Activated CD4-positive, alpha-beta T cell treated with anti-CD3 and anti-CD28 coated beads, Interleukin-2, amount 50 U/mL, for 16 hours (primary cell): ENCODE measurements around the gene STT3B.

ENCODE experiments used
- DNase-seq: peaks from one replicate; pipeline ENCODE4 v3.0.0-alpha.2; 2020

The STT3B gene

GRCh38 chr3:31521468-31521867 is 11.3 kb upstream of the STT3B start:
- DNase-seq: no peak

- peak; percentile 48 for DNase-seq
Measured at GRCh38 chr3:31522152-31522551, 10.6 kb upstream of the STT3B start.

DNA sequence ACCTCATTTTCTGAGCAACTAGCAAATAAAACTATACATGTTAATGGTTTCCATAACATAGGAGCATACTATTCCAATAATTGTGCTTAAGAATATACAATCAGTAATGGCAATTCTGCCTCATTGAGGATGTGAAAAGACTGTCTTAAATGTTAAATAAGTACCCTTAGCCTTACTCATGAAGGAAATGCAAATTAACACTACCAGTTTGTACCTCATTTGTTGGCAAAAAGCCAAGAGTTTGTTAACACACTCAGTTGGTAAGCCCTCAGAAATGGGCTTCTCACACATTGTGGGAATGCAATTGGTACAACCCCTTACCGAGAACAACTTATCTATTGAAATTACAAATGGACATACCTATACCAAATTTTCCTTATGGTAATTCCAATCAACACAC is 9.2 kb upstream of the STT3B start:
- no peak for DNase-seq

DNA sequence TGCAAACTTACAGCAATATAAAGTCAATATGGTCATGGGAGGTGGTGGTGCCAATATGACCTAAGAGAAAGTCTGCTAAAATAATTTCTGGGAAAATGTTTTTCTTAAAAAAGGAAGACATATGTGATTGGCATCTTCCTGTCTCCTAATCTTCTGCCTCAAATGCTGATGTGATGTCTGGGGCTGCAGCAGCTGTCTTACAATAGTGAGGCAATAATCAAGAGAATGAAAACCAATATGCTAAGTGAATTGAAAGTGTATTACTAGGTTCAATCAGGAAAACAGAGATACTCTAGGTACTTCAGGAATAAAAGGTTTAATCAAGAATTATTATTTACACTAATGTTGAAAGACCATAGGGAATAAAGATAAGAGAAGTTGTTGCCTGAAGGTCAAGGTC is 7.2 kb upstream of the STT3B start:
- DNase-seq: no peak

- DNase-seq: no peak
Measured at GRCh38 chr3:31529421-31529820, 3.3 kb upstream of the STT3B start.

DNA sequence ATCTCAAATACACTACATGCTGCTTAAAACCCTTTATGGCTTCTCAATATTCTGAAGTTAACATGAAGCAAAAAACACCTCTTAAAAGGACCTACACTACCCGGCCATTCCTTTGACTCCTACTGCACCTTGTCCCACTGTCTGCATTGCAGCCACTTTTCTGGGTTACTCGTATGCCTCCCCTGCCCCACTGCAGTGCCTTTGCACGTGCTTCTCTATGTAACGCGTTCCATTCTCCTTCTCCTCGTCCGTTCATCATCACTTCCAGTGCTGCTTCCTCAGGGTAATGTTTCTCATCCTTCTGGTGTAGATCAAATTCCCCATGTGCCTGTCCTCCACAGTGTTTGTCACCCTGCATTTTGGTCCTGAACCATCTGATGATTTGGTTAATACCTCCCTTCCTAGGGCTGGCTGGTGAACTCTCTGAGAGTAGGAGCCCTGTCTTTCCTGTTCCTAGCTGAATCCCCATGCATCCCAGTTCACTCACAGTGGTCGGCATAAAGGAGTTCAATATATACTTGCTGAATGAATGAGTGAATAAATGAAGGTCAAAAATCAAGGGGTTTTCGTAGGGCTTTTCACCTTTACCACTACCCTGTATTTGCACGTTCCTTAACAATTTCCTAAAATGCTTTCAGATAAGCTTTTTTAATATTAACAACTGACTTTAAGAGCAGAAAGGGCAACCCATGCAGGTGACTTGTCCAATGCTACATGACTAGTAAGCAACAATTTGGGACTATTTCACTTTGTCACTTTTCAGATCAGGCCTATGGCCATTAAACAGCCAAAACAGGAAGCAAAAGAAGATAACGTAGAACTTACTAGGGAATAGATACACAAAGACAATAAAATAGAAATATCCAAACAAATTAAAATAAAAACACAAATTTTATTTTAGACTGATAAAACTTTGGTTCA is 2.4 kb upstream of the STT3B start:
- no peak for DNase-seq

GRCh38 chr3:31530960-31531335 is 1.8 kb upstream of the STT3B start:
- DNase-seq: no peak

DNA sequence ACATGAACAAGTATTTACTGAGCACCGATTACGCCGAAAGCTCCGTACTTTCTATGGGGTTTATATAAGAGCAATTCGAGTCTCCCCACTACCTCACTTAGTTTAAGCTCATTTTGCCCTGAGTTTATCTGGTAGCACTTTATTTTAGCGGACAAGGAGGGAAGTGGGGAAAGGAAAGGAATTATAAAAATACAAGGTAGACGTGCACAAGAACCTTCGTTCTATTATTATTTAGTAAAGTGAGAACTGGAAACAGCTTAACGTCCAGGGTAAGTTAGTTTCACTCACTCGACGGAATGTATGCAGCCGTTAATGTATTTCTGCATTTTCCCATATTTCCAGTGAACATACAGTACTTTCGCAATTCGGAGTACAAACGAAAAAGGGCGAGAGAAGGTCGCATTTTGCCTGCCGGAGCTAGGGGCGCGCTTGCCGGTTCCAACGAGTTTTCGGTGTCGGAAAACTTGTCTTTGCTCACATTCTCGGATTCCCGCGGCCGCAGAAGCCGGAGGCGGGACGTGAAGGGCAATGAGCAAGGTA is 1.2 kb upstream of the STT3B start:
- no peak for DNase-seq

DNA sequence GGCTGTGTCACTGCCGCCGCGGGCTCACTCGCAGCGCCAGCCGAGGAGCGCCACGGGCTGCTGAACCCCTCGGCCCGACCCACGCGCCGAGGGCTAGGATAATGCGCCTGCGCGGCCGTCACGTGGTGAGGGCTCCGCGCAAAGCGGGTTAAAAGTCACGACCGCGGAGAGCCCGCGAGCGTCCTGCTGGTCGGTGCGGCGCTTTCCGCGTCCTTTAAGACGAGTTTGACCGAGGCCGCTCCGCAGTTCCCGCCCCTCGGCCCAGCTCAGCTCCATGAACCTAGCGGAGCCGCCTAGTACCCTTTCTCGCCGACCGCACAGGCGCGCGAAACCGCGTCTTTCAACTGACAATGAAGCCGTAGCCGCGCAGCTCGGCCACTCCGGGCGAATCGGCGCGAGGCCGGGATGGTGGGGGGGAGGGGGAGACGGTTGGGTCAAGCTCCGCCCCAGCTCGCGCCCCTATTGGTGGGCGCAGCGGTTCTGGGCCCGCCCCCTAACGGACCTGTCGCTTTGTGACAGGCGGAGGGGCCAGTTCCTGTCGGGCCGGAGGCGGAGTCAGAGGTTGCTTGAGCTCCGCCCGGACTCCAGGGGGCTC is 636 bp upstream of the STT3B start:
- peak; percentile 99 for DNase-seq

DNA sequence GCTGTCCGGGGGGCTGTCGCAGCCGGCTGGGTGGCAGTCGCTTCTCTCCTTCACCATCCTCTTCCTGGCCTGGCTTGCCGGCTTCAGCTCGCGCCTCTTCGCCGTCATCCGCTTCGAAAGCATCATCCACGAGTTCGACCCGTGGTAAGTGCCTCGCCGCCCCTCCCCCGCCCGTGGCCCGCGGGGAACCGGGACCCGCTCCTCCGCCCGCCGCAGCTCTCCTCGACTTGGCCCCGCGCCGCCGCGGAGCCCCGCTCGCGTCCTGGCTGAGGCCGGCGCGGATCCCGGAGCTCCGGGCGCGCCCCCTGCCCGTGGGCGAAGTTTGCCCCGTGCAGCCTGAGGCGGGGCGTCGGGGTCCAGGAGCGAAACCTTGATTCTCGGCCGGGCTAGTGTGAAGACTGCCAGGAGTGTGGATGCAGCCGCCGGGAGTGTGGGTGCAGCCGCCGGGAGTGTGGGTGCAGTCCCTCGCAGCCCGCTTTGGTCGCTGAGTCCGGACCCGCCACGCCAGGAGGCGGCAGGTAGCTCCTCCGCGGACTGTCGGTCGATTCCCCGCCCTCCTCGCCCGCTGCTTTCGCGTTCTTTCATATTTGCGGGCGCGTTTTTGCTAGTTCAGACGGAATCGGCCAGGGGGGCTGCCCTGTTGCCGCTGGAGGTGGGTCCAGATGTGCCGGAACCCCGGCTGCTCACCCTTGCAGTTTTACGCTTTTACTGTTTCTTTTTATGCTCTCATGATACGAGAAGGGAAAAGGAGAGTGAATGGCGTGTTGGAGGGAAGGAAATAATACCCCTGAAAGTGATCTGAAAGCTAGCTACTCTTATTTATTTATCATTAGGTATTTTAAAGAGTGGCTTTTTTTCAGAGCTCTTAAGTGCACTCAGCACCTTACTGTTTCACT is 692 bp downstream of the STT3B start:
- DNase-seq: peak; percentile 57

DNA sequence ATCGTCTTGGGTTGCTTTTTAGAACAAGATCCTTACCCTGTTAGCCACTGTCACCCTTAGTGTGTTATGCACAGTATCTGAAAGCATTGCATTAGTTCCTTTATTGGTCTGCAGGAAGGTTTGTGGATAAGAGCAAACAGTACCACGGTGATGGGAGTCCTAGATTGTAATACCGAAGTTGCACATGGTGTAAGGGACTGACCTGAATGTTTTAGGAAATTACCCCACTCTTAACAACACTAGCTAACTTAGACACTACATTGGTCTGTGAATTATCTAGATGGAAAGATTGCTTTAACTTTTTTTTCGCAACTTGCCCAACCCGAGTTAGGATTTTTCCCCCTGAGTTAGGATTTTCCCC is 1.3 kb downstream of the STT3B start:
- peak; percentile 49 for DNase-seq

DNA sequence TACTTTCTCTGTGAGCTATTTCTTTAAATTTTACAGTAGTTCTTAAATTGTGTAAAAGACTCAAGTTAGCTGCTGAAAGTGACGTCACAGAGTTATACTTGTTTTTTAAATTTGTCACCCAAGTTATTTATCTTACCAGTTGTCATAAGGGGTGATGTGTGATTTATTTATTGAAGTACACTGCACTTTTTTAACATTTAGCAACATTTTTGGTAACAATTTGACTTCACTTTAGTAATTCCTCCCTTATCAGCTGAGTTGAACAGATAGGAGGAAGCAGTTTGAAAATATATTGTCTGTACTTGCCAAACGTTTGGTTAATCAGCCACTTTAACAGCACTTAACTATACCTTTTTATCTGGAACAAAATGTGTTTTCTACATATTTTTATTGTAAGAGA is 3.8 kb downstream of the STT3B start:
- no peak for DNase-seq

DNA sequence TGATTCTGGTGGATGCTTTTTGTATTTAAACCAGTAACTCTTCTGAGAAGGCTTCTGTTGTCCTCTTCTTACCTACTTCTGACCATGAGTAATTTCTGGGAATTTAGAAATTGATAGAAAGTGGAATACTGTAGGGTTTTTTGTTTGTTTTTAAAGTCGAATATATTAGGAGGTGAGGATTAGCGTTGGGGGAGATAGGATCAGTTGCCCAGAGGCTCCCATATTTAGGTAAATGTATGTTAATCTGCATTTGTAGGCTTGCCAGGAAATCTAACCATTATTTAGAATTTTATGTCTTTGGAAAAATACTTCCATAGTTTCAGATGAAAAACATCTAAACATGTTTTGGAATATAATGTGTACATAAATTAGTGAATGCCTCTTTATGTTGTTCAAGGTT is 6.1 kb downstream of the STT3B start:
- DNase-seq: no peak

GRCh38 chr3:31539275-31539674 is 6.5 kb downstream of the STT3B start:
- no peak for DNase-seq

DNA sequence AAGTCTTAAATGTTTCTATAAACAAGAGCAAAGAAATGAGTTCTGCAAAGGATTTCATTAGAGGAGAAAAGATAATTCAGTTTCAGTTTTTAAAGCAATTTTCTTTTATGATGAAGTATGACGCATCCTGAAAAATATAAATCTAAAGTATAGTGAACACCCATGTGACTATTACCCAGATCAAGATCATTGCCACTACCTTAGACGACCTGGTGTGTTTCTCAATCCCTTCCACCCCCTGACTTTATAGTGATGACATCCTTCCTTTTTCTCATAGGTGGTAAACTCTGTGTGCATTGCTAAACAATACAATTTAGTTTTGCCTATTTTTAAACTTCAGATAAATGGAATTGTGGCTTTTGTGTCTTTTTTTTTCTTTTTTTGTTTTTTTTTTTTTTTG is 8.4 kb downstream of the STT3B start:
- DNase-seq: no peak

- no peak for DNase-seq
Measured at GRCh38 chr3:31542246-31542645, 9.5 kb downstream of the STT3B start.

DNA sequence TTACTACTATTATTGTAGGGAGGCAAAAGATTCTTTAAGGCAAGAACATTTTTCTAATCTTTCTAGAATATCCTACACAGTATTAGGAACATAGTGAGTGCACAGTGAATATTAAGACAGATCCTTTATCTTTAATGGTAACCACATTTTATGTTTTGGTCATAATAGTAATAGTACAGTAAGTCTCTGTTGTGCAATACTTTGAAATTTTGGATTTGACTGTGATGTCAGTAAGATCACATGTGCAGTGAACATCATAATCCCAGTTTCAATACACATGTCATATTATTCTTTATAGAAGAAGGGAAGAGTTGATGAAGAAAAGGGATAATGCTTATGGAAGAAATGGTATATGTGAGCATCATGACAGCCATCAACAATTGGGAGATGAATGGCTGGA is 10.7 kb downstream of the STT3B start:
- DNase-seq: no peak

DNA sequence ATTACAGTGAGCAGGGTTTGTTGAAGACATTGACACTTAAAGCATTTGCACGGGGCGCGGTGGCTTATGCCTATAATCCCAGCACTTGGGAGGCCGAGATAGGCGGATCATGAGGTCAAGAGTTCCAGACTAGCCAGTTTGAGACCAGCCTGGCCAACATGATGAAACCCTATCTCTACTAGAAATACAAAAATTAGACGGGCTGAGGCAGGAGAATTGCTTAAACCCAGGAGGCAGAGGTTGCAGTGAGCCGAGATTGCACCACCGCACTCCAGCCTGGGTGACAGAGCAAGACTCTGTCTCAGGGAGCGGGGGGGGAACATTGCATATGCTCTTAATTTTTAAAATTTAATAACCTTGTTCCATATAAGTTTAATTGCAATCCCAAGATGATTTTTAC is 11.9 kb downstream of the STT3B start:
- DNase-seq: no peak

DNA sequence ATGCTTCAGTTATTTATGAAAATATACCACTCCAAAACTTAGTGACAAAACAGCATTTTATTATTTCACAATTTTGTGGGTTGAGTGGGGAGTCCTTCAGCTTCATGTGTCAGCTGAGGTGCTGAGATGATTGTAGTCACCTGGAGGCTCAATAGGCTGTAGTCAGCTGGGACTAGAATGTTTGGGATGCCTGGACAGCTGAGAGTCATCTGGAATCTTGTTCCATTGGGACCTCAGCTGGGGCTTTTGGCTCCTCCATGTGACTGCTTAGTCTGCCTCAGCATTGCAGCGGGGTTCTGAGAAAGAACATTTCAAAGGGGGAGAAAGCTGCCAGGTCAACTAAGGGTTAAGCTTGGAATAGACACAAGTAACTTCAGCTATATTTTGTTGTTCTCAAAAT is 13.4 kb downstream of the STT3B start:
- no peak for DNase-seq

GRCh38 chr3:31546725-31547124 is 14.0 kb downstream of the STT3B start:
- DNase-seq: no peak

DNA sequence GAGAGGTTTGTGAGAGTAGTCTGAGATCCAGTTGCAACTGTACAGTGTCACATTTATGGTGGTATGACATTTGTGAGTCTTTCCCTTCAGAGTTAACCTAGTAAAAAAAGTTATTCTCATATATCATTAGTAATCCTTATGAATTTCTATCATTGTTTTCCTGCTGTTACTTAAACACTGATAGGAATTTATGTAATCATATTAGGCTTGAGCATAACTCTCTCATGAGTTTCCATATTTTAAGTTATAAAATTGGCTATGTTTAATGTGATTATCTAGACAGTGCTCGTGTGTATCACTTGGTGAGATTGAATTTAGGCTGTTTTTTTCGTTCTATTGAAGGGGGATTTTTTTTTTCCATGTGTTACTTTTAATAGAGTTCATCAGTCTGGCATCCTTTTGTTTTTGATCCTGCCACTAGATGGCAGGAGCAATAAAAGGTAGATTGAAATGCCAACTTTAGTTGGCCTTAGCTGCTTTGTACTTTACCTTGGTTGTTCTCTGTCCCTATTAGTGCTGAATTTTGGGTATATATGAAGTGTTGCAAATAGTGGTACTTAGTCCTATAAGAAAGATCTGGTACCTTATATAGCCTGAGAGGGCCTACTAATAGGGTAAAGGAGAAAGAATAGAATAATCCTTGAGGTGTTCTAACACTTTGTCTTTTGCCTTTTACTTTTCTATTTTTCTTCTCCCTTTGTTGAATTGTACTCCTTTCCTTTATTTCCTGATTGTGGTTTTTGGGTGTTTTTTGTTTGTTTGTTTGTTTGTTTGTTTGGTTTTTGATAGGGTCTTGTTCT is 17.9 kb downstream of the STT3B start:
- DNase-seq: peak; percentile 35

- DNase-seq: no peak
Measured at GRCh38 chr3:31551646-31552045, 18.9 kb downstream of the STT3B start.

GRCh38 chr3:31552103-31552502 is 19.4 kb downstream of the STT3B start:
- no peak for DNase-seq
